Measurements from ENCODE around the gene NMNAT2.

Gene NMNAT2

DNA sequence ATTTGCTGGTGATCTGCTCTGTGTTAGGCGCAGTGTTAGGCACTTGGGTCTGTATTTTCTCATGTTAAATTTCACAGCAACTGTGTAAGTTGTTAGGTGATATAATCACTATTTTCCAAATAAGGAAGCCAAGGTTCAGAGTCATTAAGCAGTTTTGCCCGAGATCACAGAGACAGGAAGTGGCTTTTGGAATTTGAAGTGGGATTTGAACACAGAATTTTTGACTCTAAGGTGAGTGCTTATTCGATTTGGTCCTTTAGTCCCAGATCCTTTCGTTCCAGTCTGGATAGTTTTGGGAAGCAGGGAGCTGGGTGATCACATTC is 114.9 kb downstream of the NMNAT2 start:
- TF ChIP-seq POLR2AphosphoS5 (IDR thresholded peaks at IDR 0.05; ENCODE audit: low read depth, low read length): no peak

DNA sequence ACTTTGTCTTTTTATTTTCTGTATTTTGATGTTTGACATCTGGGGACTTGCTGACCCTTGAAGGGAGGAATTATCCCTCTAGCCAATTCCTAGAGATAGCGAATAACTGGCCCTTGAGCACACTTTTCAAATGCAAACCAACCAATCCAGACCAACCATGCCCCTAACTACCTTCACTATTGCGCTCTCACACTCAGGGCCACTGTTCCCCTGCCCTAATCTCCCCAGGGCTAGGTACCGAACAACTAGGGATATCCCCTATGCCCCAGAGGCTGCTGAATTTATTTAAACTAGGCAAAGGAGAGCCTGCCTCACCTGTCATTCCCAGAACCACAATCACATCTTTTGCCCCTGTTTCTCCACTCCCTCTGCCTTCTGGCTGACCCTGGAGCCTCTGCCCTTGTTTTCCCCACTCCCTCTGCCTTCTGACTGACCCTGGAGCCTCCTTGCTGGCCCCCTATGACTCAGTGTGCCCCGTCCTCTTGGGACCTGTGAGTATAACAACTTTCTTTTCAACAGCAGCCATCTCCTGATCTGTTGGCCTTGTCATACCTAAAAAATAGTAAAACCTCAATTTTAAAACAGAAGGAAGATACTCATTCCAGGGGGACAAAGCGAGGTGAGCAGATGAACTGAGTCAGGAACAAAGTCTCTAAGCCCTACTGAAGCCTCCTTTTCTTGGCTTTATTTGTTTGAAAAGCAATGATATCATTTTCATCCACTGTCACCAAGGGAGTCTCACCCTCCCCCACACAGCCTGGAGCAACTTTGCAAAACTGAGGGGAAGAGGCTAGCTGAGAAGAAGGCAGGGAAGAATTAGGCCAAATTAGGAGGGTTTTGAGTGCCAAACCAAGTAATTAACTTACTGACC is 115.5 kb downstream of the NMNAT2 start:
- TF ChIP-seq TAF1 (IDR thresholded peaks at IDR 0.05; ENCODE audit: borderline replicate concordance, insufficient read depth, low read length): no peak
- no peak for TF ChIP-seq FOXP2 (optimal IDR thresholded peaks at IDR 0.05; ENCODE audit: borderline replicate concordance, extremely low read depth, extremely low read length, insufficient read depth)
- TF ChIP-seq, protein P1, sequence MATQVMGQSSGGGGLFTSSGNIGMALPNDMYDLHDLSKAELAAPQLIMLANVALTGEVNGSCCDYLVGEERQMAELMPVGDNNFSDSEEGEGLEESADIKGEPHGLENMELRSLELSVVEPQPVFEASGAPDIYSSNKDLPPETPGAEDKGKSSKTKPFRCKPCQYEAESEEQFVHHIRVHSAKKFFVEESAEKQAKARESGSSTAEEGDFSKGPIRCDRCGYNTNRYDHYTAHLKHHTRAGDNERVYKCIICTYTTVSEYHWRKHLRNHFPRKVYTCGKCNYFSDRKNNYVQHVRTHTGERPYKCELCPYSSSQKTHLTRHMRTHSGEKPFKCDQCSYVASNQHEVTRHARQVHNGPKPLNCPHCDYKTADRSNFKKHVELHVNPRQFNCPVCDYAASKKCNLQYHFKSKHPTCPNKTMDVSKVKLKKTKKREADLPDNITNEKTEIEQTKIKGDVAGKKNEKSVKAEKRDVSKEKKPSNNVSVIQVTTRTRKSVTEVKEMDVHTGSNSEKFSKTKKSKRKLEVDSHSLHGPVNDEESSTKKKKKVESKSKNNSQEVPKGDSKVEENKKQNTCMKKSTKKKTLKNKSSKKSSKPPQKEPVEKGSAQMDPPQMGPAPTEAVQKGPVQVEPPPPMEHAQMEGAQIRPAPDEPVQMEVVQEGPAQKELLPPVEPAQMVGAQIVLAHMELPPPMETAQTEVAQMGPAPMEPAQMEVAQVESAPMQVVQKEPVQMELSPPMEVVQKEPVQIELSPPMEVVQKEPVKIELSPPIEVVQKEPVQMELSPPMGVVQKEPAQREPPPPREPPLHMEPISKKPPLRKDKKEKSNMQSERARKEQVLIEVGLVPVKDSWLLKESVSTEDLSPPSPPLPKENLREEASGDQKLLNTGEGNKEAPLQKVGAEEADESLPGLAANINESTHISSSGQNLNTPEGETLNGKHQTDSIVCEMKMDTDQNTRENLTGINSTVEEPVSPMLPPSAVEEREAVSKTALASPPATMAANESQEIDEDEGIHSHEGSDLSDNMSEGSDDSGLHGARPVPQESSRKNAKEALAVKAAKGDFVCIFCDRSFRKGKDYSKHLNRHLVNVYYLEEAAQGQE (IDR thresholded peaks at IDR 0.05; ENCODE audit: insufficient read depth in 1 of 2, low read depth in 2 of 2, low read length in 2 of 2): no peak
- TF ChIP-seq SIN3A (IDR thresholded peaks at IDR 0.05; ENCODE audit: borderline replicate concordance, insufficient read depth, low read length): no peak
- TF ChIP-seq POLR2AphosphoS5 (IDR thresholded peaks at IDR 0.05; ENCODE audit: low read depth, low read length): no peak

DNA sequence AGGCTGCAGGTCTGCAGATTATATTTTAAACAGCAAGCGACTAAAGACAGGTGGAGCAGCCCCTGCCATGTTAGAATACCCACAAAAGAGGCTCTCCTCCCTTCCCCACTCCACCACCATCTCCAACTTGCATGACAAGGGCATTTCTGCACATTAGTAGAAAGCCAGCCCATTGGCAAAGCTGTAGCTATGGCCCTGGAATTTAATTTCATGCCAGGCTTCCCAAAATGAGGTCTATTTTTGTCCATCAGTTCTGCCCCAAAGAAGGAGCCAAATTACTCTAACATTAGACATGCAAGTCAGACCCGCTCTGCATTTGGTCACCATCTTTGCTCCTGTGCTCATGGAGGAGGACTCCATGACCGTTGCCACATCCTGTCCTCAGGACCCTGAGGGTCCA is 116.9 kb downstream of the NMNAT2 start:
- no peak for TF ChIP-seq TAF1 (IDR thresholded peaks at IDR 0.05; ENCODE audit: borderline replicate concordance, insufficient read depth, low read length)
- TF ChIP-seq POLR2AphosphoS5 (IDR thresholded peaks at IDR 0.05; ENCODE audit: low read depth, low read length): no peak
- TF ChIP-seq, protein P1 (IDR thresholded peaks at IDR 0.05; ENCODE audit: insufficient read depth in 1 of 2, low read depth in 2 of 2, low read length in 2 of 2): no peak
- no peak for TF ChIP-seq FOXP2 (optimal IDR thresholded peaks at IDR 0.05; ENCODE audit: borderline replicate concordance, extremely low read depth, extremely low read length, insufficient read depth)
- no peak for TF ChIP-seq SIN3A (IDR thresholded peaks at IDR 0.05; ENCODE audit: borderline replicate concordance, insufficient read depth, low read length)

DNA sequence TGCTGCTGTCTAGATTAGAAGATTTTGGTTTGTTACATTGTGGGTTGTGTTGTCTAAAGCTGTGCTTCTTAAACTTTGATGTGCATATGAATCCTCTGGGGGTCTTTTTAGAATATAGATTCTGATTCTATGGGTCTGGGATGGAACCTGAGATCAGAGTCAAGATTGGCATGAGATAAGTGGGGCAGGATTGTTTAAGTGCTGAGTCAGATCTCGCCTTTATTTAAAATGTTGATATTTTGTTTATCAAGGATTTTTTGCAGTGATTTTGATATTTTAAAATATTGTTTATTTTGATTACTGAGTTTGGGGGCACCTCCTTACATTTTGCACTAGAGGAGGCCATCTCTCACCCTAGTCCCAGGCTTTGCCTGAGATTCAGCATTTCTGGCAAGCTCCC is 117.4 kb downstream of the NMNAT2 start:
- TF ChIP-seq POLR2AphosphoS5 (IDR thresholded peaks at IDR 0.05; ENCODE audit: low read depth, low read length) (no peak), TAF1 (IDR thresholded peaks at IDR 0.05; ENCODE audit: borderline replicate concordance, insufficient read depth, low read length) (no peak), FOXP2 (optimal IDR thresholded peaks at IDR 0.05; ENCODE audit: borderline replicate concordance, extremely low read depth, extremely low read length, insufficient read depth) (no peak), SIN3A (IDR thresholded peaks at IDR 0.05; ENCODE audit: borderline replicate concordance, insufficient read depth, low read length) (no peak)
- TF ChIP-seq, protein P1 (IDR thresholded peaks at IDR 0.05; ENCODE audit: insufficient read depth in 1 of 2, low read depth in 2 of 2, low read length in 2 of 2): no peak

DNA sequence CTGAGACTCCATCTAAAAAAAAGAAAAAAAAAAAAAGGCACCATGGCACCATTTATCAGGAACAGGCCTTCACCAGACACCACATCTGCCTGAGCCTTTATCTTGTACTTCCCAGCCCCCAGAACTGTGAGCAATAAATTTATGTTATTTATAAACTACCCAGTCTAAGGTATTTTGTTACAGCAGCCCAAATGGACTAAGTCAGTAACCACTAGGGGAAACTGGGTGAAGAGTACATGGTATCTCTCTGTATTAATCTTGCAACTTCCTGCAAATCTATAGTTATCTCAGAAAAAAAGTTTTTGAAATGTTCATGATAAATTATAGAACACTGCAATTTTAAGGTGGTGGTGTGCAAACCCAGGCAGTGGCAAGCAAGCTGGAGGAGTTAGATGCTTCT is 117.8 kb downstream of the NMNAT2 start:
- no peak for TF ChIP-seq FOXP2 (optimal IDR thresholded peaks at IDR 0.05; ENCODE audit: borderline replicate concordance, extremely low read depth, extremely low read length, insufficient read depth)
- TF ChIP-seq, protein P1 (IDR thresholded peaks at IDR 0.05; ENCODE audit: insufficient read depth in 1 of 2, low read depth in 2 of 2, low read length in 2 of 2): no peak
- no peak for TF ChIP-seq SIN3A (IDR thresholded peaks at IDR 0.05; ENCODE audit: borderline replicate concordance, insufficient read depth, low read length)
- TF ChIP-seq TAF1 (IDR thresholded peaks at IDR 0.05; ENCODE audit: borderline replicate concordance, insufficient read depth, low read length): no peak
- TF ChIP-seq POLR2AphosphoS5 (IDR thresholded peaks at IDR 0.05; ENCODE audit: low read depth, low read length): no peak

Measured in PFSK-1 (cell line).